ENCODE results near the gene ITGB2.
A peak's percentile ranks its signal among the peaks of the same experiment; 100 is the strongest.
"Not testable (repeated sequence)": the region's sequence is repeated elsewhere in the genome, so short reads cannot be mapped to it uniquely, and the experiment has no call there.

Gene ITGB2

GRCh38 chr21:44884097-44884496 is 36.6 kb downstream of the ITGB2 start:
- no peak for DNase-seq (ENCODE audit: low read depth)

GRCh38 chr21:44883250-44883649 is 37.4 kb downstream of the ITGB2 start:
- DNase-seq (ENCODE audit: low read depth), result no peak

DNA sequence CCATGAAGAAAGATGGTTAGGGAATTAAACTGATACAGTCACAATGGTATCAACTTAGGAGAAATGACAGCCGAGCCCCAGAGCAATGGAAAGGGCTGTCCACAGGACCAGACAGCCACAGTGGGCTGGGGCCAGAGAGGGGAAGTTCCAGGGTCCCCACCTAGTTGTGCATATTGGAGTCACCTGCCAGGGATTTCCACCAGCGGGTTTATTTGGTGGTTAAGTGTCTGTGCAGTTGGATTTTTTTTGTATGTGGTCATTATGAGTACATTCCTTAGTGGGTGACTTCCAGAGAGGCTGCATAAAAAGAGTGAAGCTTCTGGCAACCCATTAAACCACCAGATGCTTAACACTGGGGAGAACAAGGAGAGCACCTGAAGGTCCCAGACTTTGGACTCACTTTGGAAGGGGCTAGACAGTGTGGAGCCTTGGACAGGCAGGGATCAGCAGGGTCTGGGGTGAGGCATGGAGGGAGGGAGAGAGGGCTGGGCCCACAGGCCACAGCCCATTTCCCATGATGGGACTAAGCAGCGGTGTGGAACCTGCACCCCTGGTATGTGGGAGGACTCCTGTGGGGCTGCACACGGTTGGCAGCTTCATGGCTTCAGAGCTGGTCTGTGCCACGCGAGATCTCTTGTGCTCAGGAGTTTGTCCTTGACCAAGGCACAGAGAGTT is 39.4 kb downstream of the ITGB2 start:
- no peak for DNase-seq (ENCODE audit: low read depth)

- no peak for DNase-seq (ENCODE audit: low read depth)
Observed at GRCh38 chr21:44880405-44881197, 40.1 kb downstream of the ITGB2 start.

DNA sequence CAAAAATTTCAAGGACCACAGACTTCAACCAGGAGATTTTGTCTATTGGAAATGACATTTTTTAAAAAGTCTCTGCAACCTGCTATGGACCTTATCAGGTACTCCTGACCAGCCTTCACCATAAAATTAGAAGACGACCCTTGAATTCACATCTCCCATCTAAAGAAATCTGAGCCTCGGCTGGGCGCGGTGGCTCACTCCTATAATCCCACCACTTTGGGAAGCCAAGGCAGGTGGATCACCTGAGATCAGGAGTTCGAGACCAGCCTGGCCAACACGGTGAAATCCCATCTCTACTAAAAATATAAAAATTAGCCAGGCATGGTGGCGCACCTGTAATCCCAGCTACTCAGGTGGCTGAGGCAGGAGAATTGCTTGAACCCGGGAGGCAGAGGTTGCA is 41.5 kb downstream of the ITGB2 start:
- DNase-seq (ENCODE audit: low read depth), result not testable (repeated sequence)

DNA sequence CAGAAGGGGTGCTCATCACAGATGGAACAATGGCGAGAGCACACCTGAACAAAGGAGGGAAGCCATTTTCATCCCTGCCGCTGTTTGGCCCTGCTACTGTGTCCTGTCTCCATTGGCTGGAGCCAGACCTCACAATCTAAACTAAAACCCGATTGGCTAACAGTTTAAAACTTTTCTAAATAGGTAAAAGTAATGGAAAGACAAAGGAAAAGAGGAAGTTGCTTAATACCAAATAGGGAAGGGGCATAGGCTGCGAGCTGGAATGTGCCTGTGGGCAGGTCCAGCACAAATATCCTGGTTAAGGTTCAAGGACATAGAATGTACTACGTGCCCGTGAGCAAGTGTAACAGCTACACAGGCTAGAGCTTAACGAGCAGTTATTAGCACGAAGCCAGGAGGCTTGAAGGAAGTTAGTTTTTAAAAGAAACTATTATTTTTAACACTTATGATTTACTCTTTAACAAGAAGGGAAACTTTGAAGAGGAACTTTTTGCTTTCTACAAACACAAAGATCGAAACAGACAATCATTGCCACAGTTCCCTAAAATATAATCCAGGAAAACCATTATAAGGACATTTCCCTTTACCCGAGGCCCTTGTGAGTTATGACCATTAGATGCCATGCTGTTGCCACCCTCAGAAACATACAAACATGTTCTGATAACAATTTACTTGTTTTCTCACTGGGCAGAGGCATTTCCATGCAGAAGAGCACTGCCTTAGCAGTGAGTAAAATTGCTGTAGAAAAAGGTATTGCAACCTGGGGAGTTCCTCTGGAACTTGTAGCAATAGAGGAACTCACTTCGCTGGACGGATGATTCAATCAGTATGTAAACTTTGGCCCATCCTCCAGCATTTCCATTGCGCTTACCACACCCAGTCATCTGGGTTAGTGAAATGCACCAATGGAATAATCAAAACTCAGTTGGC is 42.4 kb downstream of the ITGB2 start:
- no peak for DNase-seq (ENCODE audit: low read depth)

- DNase-seq (ENCODE audit: low read depth), result no peak
Observed at GRCh38 chr21:44876849-44877575, 43.7 kb downstream of the ITGB2 start.

GRCh38 chr21:44875316-44875700 is 45.4 kb downstream of the ITGB2 start:
- DNase-seq (ENCODE audit: low read depth), result no peak

GRCh38 chr21:44874497-44875315 is 46.0 kb downstream of the ITGB2 start:
- DNase-seq (ENCODE audit: low read depth), result no peak

GRCh38 chr21:44874240-44874496 is 46.5 kb downstream of the ITGB2 start:
- no peak for DNase-seq (ENCODE audit: low read depth)

- peak; percentile 99 for DNase-seq (ENCODE audit: low read depth)
Observed at GRCh38 chr21:44873356-44874239, 47.1 kb downstream of the ITGB2 start, which contains the start of gene PTTG1IP. TSS of gene PTTG1IP (minus strand) at chr21:44873690. CDS start at chr21:44873616, 74 bp downstream.

DNA sequence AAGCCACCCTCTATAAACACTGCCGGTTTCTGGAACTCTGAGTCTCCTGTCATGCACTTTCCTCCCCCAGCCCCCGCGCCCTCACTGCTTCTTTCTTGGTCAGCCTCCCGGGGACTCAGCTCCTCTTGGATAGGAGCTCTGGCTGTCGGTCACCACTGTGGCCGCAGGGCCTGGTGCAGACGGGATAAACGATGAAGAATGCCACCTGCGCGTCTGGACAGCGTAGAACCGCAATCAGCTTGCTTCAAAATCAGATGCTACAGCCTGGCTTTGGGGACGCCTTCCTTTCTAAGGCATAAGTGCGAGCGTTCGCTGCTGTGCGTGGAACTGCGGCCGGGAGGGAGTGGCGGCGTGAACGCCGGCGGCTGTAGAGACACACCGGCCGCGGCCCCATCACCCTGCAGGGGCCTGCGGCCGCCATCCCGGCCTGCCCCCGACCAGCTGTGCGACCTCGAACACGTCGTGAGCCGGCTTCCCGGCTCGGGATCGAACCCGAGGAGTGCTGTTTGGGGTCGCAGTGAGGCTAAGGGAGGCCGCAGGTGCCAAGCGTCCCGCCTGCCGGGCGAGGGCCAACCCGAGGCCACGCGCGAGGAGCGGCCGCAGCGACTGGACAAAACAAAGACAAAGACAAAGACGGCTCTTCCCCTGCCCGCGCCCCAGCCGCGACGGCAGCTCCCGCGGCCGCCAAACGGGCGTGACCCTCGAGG is 47.9 kb downstream of the ITGB2 start:
- DNase-seq (ENCODE audit: low read depth), result no peak

DNA sequence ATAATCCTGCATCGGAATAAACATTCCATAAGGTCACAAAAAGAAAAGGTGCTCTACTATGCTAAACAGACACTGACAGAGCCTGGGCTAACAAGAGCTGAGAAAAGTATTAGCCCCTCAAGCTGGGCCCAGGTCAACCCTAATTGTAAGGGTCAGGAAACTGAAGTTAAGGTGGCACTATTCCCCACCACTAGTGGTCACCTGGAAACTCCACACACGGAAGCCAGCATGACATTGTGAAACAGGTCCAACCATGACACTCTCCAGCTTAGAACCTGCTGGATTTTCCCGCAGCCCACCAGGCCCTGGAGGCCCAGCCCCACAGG is 48.4 kb downstream of the ITGB2 start:
- no peak for DNase-seq (ENCODE audit: low read depth)

- no peak for DNase-seq (ENCODE audit: low read depth)
Observed at GRCh38 chr21:44871576-44872269, 49.0 kb downstream of the ITGB2 start.

- no peak for DNase-seq (ENCODE audit: low read depth)
Observed at GRCh38 chr21:44870748-44871495, 49.8 kb downstream of the ITGB2 start.

DNA sequence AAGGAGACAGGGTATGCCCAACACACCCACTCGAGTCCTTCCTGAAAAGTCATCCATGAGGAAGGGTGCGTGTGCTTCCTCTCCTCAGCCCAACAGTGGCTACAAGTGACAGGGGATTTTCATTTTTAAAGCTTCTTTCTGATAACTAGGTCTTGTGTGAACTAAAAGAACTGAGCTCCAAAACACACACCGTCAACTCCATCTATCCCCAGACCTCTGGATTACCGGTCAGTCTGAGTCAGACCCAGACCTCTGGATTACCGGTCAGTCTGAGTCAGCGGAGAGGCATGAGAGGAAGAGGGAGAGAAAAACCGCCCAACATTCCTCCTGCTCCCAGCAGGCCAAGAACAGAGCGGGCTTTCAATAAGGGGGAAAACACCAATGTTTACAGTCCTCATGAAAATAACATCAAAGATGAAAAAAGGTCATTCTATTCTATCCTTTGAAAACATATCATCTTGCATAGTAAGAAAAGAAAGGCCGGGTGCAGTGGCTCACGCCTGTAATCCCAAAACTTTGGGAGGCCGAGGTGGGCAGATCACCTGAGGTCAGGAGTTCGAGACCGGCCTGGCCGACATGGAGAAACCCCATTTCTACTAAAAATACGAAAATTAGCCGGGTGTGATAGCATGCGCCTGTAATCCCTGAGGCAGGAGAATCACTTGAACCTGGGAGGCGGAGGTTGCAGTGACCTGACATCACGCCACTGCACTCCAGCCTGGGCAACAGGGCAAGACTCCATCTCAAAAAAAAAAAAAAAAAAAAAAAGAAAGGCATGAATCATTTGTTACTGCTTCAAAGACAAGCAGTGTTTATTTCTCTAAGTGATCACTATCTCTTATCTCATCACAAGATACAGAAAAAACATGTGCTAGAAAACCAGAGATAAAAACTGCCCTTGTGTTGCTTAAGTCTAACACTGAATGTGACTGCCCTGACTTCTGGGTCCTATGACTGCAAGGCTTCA is 50.6 kb downstream of the ITGB2 start:
- no peak for DNase-seq (ENCODE audit: low read depth)

DNA sequence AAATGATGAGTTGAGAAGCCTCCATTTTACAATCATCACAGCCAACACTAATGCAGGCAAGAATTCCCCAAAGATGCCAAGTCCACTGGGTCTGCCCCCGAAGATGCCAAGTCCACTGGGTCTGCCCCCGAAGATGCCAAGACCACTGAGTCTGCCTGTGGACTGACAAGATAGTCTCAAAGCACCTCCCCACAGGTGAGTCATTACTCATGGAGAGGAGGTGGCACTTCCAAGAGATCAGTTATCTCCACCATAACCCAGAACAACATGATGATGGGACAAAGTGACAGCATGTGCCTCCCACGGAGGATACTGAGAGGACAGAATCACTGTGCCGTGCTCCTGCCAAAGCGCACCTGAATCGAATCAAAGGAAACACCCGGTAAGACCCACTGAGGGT is 52.0 kb downstream of the ITGB2 start:
- no peak for DNase-seq (ENCODE audit: low read depth)

All from activated T-cell treated with anti-CD3 and anti-CD28 coated beads for 24 hours (primary cell).